HepG2 (cell line): ENCODE measurements around the gene NUDT3.

Experiments
- POLR2AphosphoS5 ChIP-seq: IDR thresholded peaks from 2 replicates; pipeline ENCODE4 v1.6.1; 2012; ENCODE audit warnings: low read depth, low read length
- ZNF24 ChIP-seq: fragments of 450-650 bp; IDR thresholded peaks from 2 replicates; pipeline ENCODE4 v1.6.1; 2017; ENCODE audit warnings: antibody characterized with exemption, mild to moderate bottlenecking

DNA sequence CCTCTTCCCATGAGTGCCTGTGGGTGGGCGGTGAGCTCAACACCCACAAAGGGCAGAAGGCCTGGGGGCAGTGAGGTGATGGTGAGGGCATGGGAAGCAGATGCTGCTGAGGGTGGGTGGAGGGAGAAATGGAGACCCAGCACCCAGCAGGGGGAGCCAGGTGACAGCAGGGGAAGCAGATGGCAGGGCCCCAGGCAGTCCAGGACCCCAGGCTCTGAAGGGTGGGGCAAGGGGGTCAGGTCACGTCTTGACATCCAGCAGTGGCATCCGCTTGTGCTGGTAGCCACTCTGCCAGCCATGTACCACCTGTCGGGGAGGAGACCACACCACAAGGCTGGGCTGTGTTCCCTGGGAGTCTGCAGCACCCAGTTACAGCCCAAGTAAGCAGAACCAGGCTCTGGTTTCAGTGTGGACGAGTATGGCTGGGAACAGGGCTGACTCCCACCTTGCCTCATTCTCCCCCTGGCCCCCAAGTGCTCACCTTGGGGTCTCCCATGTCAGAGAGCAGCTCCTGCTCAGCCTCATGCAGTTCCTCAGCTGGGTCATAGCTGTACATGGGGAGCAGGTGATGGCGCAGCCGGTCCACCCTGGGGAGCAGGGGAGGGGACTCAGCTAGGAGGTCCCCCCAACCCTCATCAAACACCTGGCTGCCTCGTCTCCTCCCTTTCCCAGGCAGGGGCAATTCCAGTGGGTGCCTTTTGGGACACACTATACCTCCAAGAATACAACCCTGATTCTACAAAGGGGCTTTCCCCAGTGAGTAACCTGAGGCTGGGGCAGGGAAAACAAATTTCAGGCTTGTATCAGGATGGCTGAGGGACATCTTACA, 145.7 kb downstream of the NUDT3 start:
- TF ChIP-seq ZNF24 (no peak), POLR2AphosphoS5 (peak; percentile 55)
